DND-41 (cell line): ENCODE results near the gene ARHGAP24.

ENCODE experiments used
- ATAC-seq: fragments of 200-7000 bp; cut with Tn5 transposase; 3 replicates; pipeline ENCODE4 v1.9.1; 2021; ENCODE audit warnings: low read depth; ENCODE audit not compliant: insufficient read depth
- DNase-seq: peaks from one replicate; pipeline ENCODE4 v3.0.0-alpha.2; 2020
- H2AFZ ChIP-seq: 2 replicates; pipeline ENCODE4 v1.6.0; 2012; ENCODE audit warnings: low read depth, low read length
- H3K27ac ChIP-seq: 2 replicates; pipeline ENCODE4 v1.5.1; 2012; ENCODE audit warnings: low read length, inconsistent platforms
- H3K27me3 ChIP-seq: fragments of 200-600 bp; sonication (generic); 2 replicates; pipeline ENCODE4 v1.6.0; 2012; ENCODE audit warnings: low read length, mild to moderate bottlenecking, inconsistent platforms; ENCODE audit not compliant: insufficient read depth, poor library complexity
- H3K36me3 ChIP-seq: 2 replicates; pipeline ENCODE4 v1.5.1; 2012; ENCODE audit warnings: low read length, inconsistent platforms; ENCODE audit not compliant: insufficient read depth
- H3K4me1 ChIP-seq: 2 replicates; pipeline ENCODE4 v1.5.1; 2012; ENCODE audit warnings: mild to moderate bottlenecking, low read length; ENCODE audit not compliant: insufficient read depth
- H3K4me2 ChIP-seq: 2 replicates; pipeline ENCODE4 v1.6.0; 2012; ENCODE audit warnings: mild to moderate bottlenecking, moderate library complexity, low read length, inconsistent platforms; ENCODE audit not compliant: insufficient read depth
- H3K4me3 ChIP-seq, 2 experiments: fragments of 200-600 bp in 1 of 2; shearing (Covaris generic) in 1 of 2; 2 replicates each; pipeline ENCODE4 v1.5.1; 2012 to 2016; ENCODE audit warnings: inconsistent platforms in 2 of 2, low read length in 2 of 2, mild to moderate bottlenecking in 2 of 2, low read depth in 1 of 2, moderate library complexity in 1 of 2
- H3K79me2 ChIP-seq: 2 replicates; pipeline ENCODE4 v1.6.0; 2012; ENCODE audit warnings: low read length, inconsistent platforms; ENCODE audit not compliant: insufficient read depth
- H3K9ac ChIP-seq: 2 replicates; pipeline ENCODE4 v1.6.0; 2012; ENCODE audit warnings: low read depth, mild to moderate bottlenecking, inconsistent platforms, low read length, moderate library complexity
- H3K9me3 ChIP-seq: 2 replicates; pipeline ENCODE4 v1.5.1; 2012; ENCODE audit warnings: low read length, moderate library complexity, mild to moderate bottlenecking, inconsistent platforms; ENCODE audit not compliant: insufficient read depth, severe bottlenecking
- H4K20me1 ChIP-seq: 2 replicates; pipeline ENCODE4 v1.6.0; 2012; ENCODE audit warnings: low read length; ENCODE audit not compliant: insufficient read depth
- CTCF ChIP-seq: IDR thresholded peaks from 2 replicates; pipeline ENCODE4 v1.5.1; 2012; ENCODE audit warnings: borderline replicate concordance, low read length, moderate library complexity, mild to moderate bottlenecking; ENCODE audit not compliant: poor library complexity, severe bottlenecking; ENCODE audit errors: extremely low read depth
- EZH2 ChIP-seq: IDR thresholded peaks from 3 replicates; pipeline ENCODE4 v1.6.1; 2012; ENCODE audit warnings: borderline replicate concordance, low read depth, mild to moderate bottlenecking, moderate library complexity, low read length, inconsistent platforms; ENCODE audit not compliant: severe bottlenecking

The ARHGAP24 gene

GRCh38 chr4:85751866-85752265 is 276.9 kb downstream of the ARHGAP24 start:
- H3K4me3 ChIP-seq: no peak overlapping the region
- TF ChIP-seq CTCF (no peak), EZH2 (no peak)
- no peak for DNase-seq
- H3K27ac ChIP-seq: no peak overlapping the region
- H3K9ac ChIP-seq: no peak overlapping the region
- no peaks in the 10 kb centered on the region for H4K20me1 ChIP-seq
- H3K4me2 ChIP-seq: no peak overlapping the region
- ATAC-seq: no peak
- H3K4me1 ChIP-seq: no peaks in the 10 kb centered on the region
- H3K79me2 ChIP-seq: no peaks in the 10 kb centered on the region
- no peaks in the 10 kb centered on the region for H3K9me3 ChIP-seq
- no peaks in the 10 kb centered on the region for H3K27me3 ChIP-seq
- H3K36me3 ChIP-seq: no peaks in the 10 kb centered on the region
- no peak overlapping the region for H2AFZ ChIP-seq

GRCh38 chr4:85755285-85755684 is 280.3 kb downstream of the ARHGAP24 start:
- no peaks in the 10 kb centered on the region for H3K27me3 ChIP-seq
- TF ChIP-seq CTCF: no peak
- no peak for TF ChIP-seq EZH2
- no peaks in the 10 kb centered on the region for H3K4me1 ChIP-seq
- H3K4me2 ChIP-seq: no peak overlapping the region
- no peaks in the 10 kb centered on the region for H4K20me1 ChIP-seq
- no peak overlapping the region for H3K27ac ChIP-seq
- H3K79me2 ChIP-seq: no peaks in the 10 kb centered on the region
- H3K36me3 ChIP-seq: no peaks in the 10 kb centered on the region
- no peak overlapping the region for H3K9ac ChIP-seq
- DNase-seq: no peak
- ATAC-seq: no peak
- no peak overlapping the region for H2AFZ ChIP-seq
- no peak overlapping the region for H3K4me3 ChIP-seq
- no peaks in the 10 kb centered on the region for H3K9me3 ChIP-seq

GRCh38 chr4:85756938-85757337 is 282.0 kb downstream of the ARHGAP24 start:
- H3K36me3 ChIP-seq: no peaks in the 10 kb centered on the region
- ATAC-seq: no peak; the same call in 2 of the 3 replicates
- H2AFZ ChIP-seq: no peak overlapping the region
- H3K9me3 ChIP-seq: no peaks in the 10 kb centered on the region
- H3K27ac ChIP-seq: no peak overlapping the region
- TF ChIP-seq CTCF (peak; percentile 49), EZH2 (no peak)
- H4K20me1 ChIP-seq: no peaks in the 10 kb centered on the region
- no peaks in the 10 kb centered on the region for H3K27me3 ChIP-seq
- DNase-seq: peak; percentile 14
- no peak overlapping the region for H3K4me3 ChIP-seq
- H3K4me2 ChIP-seq: no peak overlapping the region
- no peaks in the 10 kb centered on the region for H3K4me1 ChIP-seq
- H3K79me2 ChIP-seq: no peaks in the 10 kb centered on the region
- H3K9ac ChIP-seq: no peak overlapping the region

GRCh38 chr4:85759388-85759787 is 284.4 kb downstream of the ARHGAP24 start:
- Histone ChIP-seq H4K20me1 (no peaks in the 10 kb centered on the region), H2AFZ (no peak overlapping the region), H3K36me3 (no peaks in the 10 kb centered on the region), H3K9ac (no peak overlapping the region), H3K4me3 (no peak overlapping the region), H3K9me3 (no peaks in the 10 kb centered on the region), H3K4me1 (no peaks in the 10 kb centered on the region), H3K27me3 (no peaks in the 10 kb centered on the region), H3K27ac (no peak overlapping the region), H3K4me2 (no peak overlapping the region), H3K79me2 (no peaks in the 10 kb centered on the region)
- TF ChIP-seq EZH2: no peak
- TF ChIP-seq CTCF: no peak
- DNase-seq: no peak
- ATAC-seq: no peak
